HepG2 (cell line): ENCODE measurements around the gene CDC42EP4. TPM values are rescaled to one million over a fixed set of nuclear protein-coding genes. Genes with fewer than 3 reads are reported as not detected.

Experiments used
- ATAC-seq: fragments of 200-7000 bp; cut with Tn5 transposase; 3 replicates; pipeline ENCODE4 v1.9.1; 2020; ENCODE audit warnings: mild to moderate bottlenecking, moderate library complexity
- BruUV-seq: library from RNA; stranded (reverse); fragments of 400-500 nt; replicated peaks from 2 replicates; lab custom pipeline; 2021; lab: Mats Ljungman, UMichigan
- CTCF ChIA-PET: fragments of 300-600 bp; formaldehyde crosslinking; extraction: SDS; loops from one replicate; lab custom pipeline; 2021; ENCODE audit warnings: low total read pairs, inconsistent platforms, low intra/inter-chr PET ratio; lab: Yijun Ruan, JAX
- POLR2A ChIA-PET: fragments of 350-600 bp; sonication (Branson Sonifier 250); formaldehyde crosslinking; loops from one replicate; lab custom pipeline; 2020; ENCODE audit warnings: antibody characterized with exemption, inconsistent platforms; lab: Yijun Ruan, JAX
- DNase-seq: peaks from one replicate; pipeline ENCODE4 v3.0.0-alpha.2; 2015; ENCODE audit warnings: low spot score
- FAIRE-seq: peaks from 3 replicates; lab custom pipeline; 2011; peaks lifted over from hg19 to GRCh38; lab: Jason Lieb, UNC
- H2AFZ ChIP-seq: one replicate; pipeline ENCODE4 v1.6.1; 2011; ENCODE audit warnings: low read length, inconsistent platforms
- H3K27ac ChIP-seq: fragments of 300-600 bp; 3 replicates; pipeline ENCODE4 v1.8.0; 2011; ENCODE audit warnings: mixed run types, mild to moderate bottlenecking, mixed read lengths, low read length, inconsistent platforms; ENCODE audit not compliant: insufficient read depth; ENCODE audit errors: extremely low read length
- H3K27me3 ChIP-seq, 2 experiments: fragments of 200-600 bp in 1 of 2; 2 replicates in 1 of 2; 3 replicates in 1 of 2; pipeline versions ENCODE4 v1.6.0 to v1.8.0; 2011; ENCODE audit warnings: low read length in 2 of 2, mild to moderate bottlenecking in 2 of 2, moderate library complexity in 2 of 2, inconsistent platforms in 1 of 2; ENCODE audit not compliant: insufficient read depth in 2 of 2, control insufficient read depth in 1 of 2
- H3K36me3 ChIP-seq, 2 experiments: fragments of 200-600 bp in 1 of 2; replicated peaks in 1 of 2; 2 replicates in 1 of 2; 3 replicates in 1 of 2; pipeline versions ENCODE4 v1.5.1 to v1.8.0; 2011; ENCODE audit warnings: low read length in 2 of 2, inconsistent platforms in 1 of 2; ENCODE audit not compliant: insufficient read depth in 2 of 2, control insufficient read depth in 1 of 2
- H3K4me1 ChIP-seq: 2 replicates; pipeline ENCODE4 v1.5.1; 2012; ENCODE audit warnings: low read length, inconsistent platforms; ENCODE audit not compliant: insufficient read depth
- H3K4me2 ChIP-seq: 2 replicates; pipeline ENCODE4 v1.6.0; 2011; ENCODE audit warnings: low read depth, low read length, inconsistent platforms
- H3K4me3 ChIP-seq, 3 experiments: fragments of 200-600 bp in 1 of 3; sonication (generic), shearing (Covaris generic) in 1 of 3; replicated peaks in 1 of 3; 2 replicates each; pipeline ENCODE4 v1.5.1; 2011 to 2016; ENCODE audit warnings: low read length in 3 of 3, inconsistent platforms in 2 of 3, low read depth in 2 of 3, mild to moderate bottlenecking in 2 of 3, control low read depth in 1 of 3, mixed read lengths in 1 of 3; ENCODE audit not compliant: insufficient read depth in 1 of 3
- H3K79me2 ChIP-seq: one replicate; pipeline ENCODE4 v1.6.1; 2011; ENCODE audit warnings: low read length, inconsistent platforms; ENCODE audit not compliant: insufficient read depth
- H3K9ac ChIP-seq: 2 replicates; pipeline ENCODE4 v1.6.0; 2011; ENCODE audit warnings: mild to moderate bottlenecking, low read depth, low read length, inconsistent platforms; ENCODE audit not compliant: insufficient read depth
- H3K9me3 ChIP-seq: 2 replicates; pipeline ENCODE4 v1.5.1; 2012; ENCODE audit warnings: mild to moderate bottlenecking, low read length
- H4K20me1 ChIP-seq: 2 replicates; pipeline ENCODE4 v1.6.0; 2011; ENCODE audit warnings: inconsistent platforms, mild to moderate bottlenecking, low read length, moderate library complexity; ENCODE audit not compliant: insufficient read depth
- ATM ChIP-seq: fragments of 450-650 bp; IDR thresholded peaks from 2 replicates; pipeline ENCODE4 v1.7.1; 2017; ENCODE audit warnings: mild to moderate bottlenecking, borderline replicate concordance
- CBX1 ChIP-seq: IDR thresholded peaks from one replicate; pipeline ENCODE4 v1.6.1; 2016; ENCODE audit warnings: antibody characterized with exemption, low read depth
- CERS6 ChIP-seq: sonication (generic); formaldehyde crosslinking; IDR thresholded peaks from 2 replicates; pipeline ENCODE4 v1.5.0; 2020; ENCODE audit warnings: missing genetic modification reagents
- ELF4 ChIP-seq: sonication (generic); formaldehyde crosslinking; IDR thresholded peaks from 2 replicates; pipeline ENCODE4 v1.5.0; 2020; ENCODE audit warnings: missing genetic modification reagents, mild to moderate bottlenecking, moderate library complexity, borderline replicate concordance
- ISL2 ChIP-seq: sonication (generic); formaldehyde crosslinking; IDR thresholded peaks from 2 replicates; pipeline ENCODE4 v1.5.0; 2020; ENCODE audit warnings: missing genetic modification reagents
- JUNB ChIP-seq: sonication (generic); formaldehyde crosslinking; IDR thresholded peaks from 2 replicates; pipeline ENCODE4 v1.8.0; 2022; ENCODE audit warnings: missing genetic modification reagents, mild to moderate bottlenecking, borderline replicate concordance
- PHF20 ChIP-seq: sonication (generic); formaldehyde crosslinking; IDR thresholded peaks from 2 replicates; pipeline ENCODE4 v1.5.0; 2020; ENCODE audit warnings: mild to moderate bottlenecking, missing genetic modification reagents
- THAP9 ChIP-seq: sonication (generic); formaldehyde crosslinking; IDR thresholded peaks from 2 replicates; pipeline ENCODE4; 2020; ENCODE audit warnings: missing genetic modification reagents, mild to moderate bottlenecking, borderline replicate concordance
- TOE1 ChIP-seq: sonication (generic); formaldehyde crosslinking; IDR thresholded peaks from 2 replicates; pipeline ENCODE4 v1.4.0; 2020; ENCODE audit warnings: mild to moderate bottlenecking, missing genetic modification reagents
- ZFP36L1 ChIP-seq: sonication (generic); formaldehyde crosslinking; IDR thresholded peaks from 2 replicates; pipeline ENCODE4 v1.8.0; 2022; ENCODE audit warnings: mild to moderate bottlenecking, missing genetic modification reagents, moderate library complexity
- ZFP90 ChIP-seq: sonication (generic); formaldehyde crosslinking; IDR thresholded peaks from 2 replicates; pipeline ENCODE4 v1.8.0; 2022; ENCODE audit warnings: missing genetic modification reagents, mild to moderate bottlenecking, inconsistent platforms, borderline replicate concordance
- ZNF17 ChIP-seq: sonication (generic); formaldehyde crosslinking; IDR thresholded peaks from 2 replicates; pipeline ENCODE4 v1.5.0; 2020; ENCODE audit warnings: mild to moderate bottlenecking, missing genetic modification reagents
- ZNF543 ChIP-seq: sonication (generic); formaldehyde crosslinking; IDR thresholded peaks from 2 replicates; pipeline ENCODE4 v1.4.0; 2020; ENCODE audit warnings: mild to moderate bottlenecking, missing genetic modification reagents
- ZNF850 ChIP-seq: sonication (generic); formaldehyde crosslinking; conservative IDR thresholded peaks from 2 replicates; pipeline ENCODE4 v1.9.0; 2021; ENCODE audit warnings: mild to moderate bottlenecking, missing genetic modification reagents
- WGBS: methylation state at CpG from one replicate; pipeline ENCODE4 v1.1.6; 2017; ENCODE audit warnings: low lambda C conversion rate; 5-methylcytosine and 5-hydroxymethylcytosine counted together
- in situ Hi-C: cut with HindIII; loops from 2 replicates; pipeline ENCODE4 v1.10.0; 2017; ENCODE audit warnings: low pct_unique_long_range_greater_than_20kb; ENCODE audit not compliant: extremely low pct_ligation_motif_present
- intact Hi-C: fragments of 100-400 bp; cut with micrococcal nuclease; formaldehyde crosslinking; loops from one replicate; pipeline ENCODE4 v1.10.0; 2022; ENCODE audit not compliant: unreplicated experiment
- polyA plus RNA-seq, 8 experiments: library from polyadenylated mRNA; depleted of rRNA in 3 of 8; stranded (reverse) in 7 of 8; unstranded in 1 of 8; fragments of >200 nt; fragmentation: Illumina TruSeq in 4 of 8; extraction: Trizol in 4 of 8; gene quantifications; 2 replicates each; pipeline versions ENCODE4 v1.2.1 to v1.2.3, GENCODE V29; 2011 to 2016; ENCODE audit warnings: low read depth in 4 of 8, missing spikeins in 1 of 8, mixed read lengths in 1 of 8; ENCODE audit not compliant: insufficient read depth in 1 of 8
- total RNA-seq, 5 experiments: library from RNA; depleted of rRNA; stranded (reverse); fragments of >200 nt; fragmentation: Illumina TruSeq; extraction: Trizol; gene quantifications; 2 replicates each; pipeline ENCODE4 v1.2.3, GENCODE V29; 2016; ENCODE audit warnings: low read depth in 1 of 5
- TF ChIP-seq, protein P1 (sequence below): IDR thresholded peaks from 2 replicates; pipeline ENCODE4 v1.6.1; 2012; ENCODE audit warnings: low read depth, low read length, improper control_type of control experiment

CDC42EP4 gene
- total and polyA plus RNA-seq, 2 of the 13 experiments (the other 11 are each of a cell fraction or from before 2014, with no cell fraction given) = 19.0 to 54.0 TPM

DNA sequence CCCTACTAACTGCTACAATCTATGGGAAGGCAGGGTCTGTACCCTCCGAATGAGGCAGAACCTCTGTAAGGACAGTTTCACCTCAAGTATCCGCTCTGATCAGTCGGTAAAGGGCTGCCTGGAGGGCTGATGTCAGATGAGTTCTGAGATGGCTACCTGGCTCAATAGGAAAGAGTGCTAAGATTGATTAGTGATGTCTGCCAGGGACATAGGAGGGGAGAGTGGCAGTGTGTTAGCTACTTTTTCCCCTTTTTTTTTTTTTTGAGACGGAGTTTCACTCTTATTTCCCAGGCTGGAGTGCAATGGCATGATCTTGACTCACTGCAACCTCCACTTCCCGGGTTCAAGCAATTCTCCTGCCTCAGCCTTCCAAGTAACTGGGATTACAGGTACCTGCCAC is 39.1 kb upstream of the CDC42EP4 start:
- intact Hi-C loops = no loop called here
- POLR2A ChIA-PET = no interaction called here
- no peak for TF ChIP-seq TOE1
- TF ChIP-seq ELF4 (CRISPR knock-in tag) = no peak
- no peak for TF ChIP-seq ZNF17 (CRISPR knock-in tag)
- no peak for TF ChIP-seq CBX1
- no peak for TF ChIP-seq ZFP36L1 (CRISPR knock-in tag)
- no peak for TF ChIP-seq JUNB
- no peak for TF ChIP-seq ATM
- no peak for TF ChIP-seq ISL2 (CRISPR knock-in tag)
- TF ChIP-seq PHF20 (CRISPR knock-in tag) = no peak
- TF ChIP-seq, protein P1, sequence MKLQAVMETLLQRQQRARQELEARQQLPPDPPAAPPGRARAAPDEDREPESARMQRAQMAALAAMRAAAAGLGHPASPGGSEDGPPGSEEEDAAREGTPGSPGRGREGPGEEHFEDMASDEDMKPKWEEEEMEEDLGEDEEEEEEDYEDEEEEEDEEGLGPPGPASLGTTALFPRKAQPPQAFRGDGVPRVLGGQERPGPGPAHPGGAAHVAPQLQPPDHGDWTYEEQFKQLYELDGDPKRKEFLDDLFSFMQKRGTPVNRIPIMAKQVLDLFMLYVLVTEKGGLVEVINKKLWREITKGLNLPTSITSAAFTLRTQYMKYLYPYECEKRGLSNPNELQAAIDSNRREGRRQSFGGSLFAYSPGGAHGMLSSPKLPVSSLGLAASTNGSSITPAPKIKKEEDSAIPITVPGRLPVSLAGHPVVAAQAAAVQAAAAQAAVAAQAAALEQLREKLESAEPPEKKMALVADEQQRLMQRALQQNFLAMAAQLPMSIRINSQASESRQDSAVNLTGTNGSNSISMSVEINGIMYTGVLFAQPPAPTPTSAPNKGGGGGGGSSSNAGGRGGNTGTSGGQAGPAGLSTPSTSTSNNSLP = no peak
- no peak for TF ChIP-seq ZNF850 (CRISPR knock-in tag)
- no peak for TF ChIP-seq CERS6
- no peak for TF ChIP-seq THAP9
- no peak for TF ChIP-seq ZNF543 (CRISPR knock-in tag)
- no peak for TF ChIP-seq ZFP90 (CRISPR knock-in tag)

More for the DNA sequence above, 39.1 kb upstream of the CDC42EP4 start:
- peaks cover 14% of the 10 kb centered on the region; the same call in 1 of the 2 replicates for H3K4me1 ChIP-seq
- CTCF ChIA-PET = no interaction called here
- no peaks in the 10 kb centered on the region for H3K79me2 ChIP-seq
- no peak for DNase-seq
- no peak for FAIRE-seq
- H3K9me3 ChIP-seq = no peaks in the 10 kb centered on the region
- no peak for ATAC-seq
- H2AFZ ChIP-seq = no peak overlapping the region
- H3K4me3 ChIP-seq = no peak overlapping the region
- in situ Hi-C loops = no loop called here
- 52% methylated on average over 5 of the region's 5 CpGs for WGBS
- peaks cover 21 to 85% of the 10 kb centered on the region in 2 experiments for H3K27me3 ChIP-seq
- no peak overlapping the region for H3K27ac ChIP-seq
- no peak overlapping the region for H3K9ac ChIP-seq
- BruUV-seq = no TSS peak
- no peaks in the 10 kb centered on the region for H3K36me3 ChIP-seq
- H4K20me1 ChIP-seq = no peaks in the 10 kb centered on the region
- H3K4me2 ChIP-seq = no peak overlapping the region
